HG03575 (cell line): ENCODE results near the gene DPYSL5.

ENCODE experiments used
- ATAC-seq: cut with Tn5 transposase; IDR thresholded peaks from one replicate; pipeline ENCODE4 v1.9.1; 2021; ENCODE audit not compliant: unreplicated experiment, insufficient number of reproducible peaks, low FRiP score; ENCODE audit errors: extremely low read depth

Gene DPYSL5

GRCh38 chr2:26975102-26975501 is 127.2 kb downstream of the DPYSL5 start:
- no peak for ATAC-seq

GRCh38 chr2:26975656-26976055 is 127.7 kb downstream of the DPYSL5 start:
- no peak for ATAC-seq

- ATAC-seq, result no peak
These were observed 128.3 kb downstream of the DPYSL5 start for GRCh38 chr2:26976237-26976636.

GRCh38 chr2:26977012-26977411 is 129.1 kb downstream of the DPYSL5 start:
- ATAC-seq, result no peak

- no peak for ATAC-seq
These were observed 130.2 kb downstream of the DPYSL5 start for GRCh38 chr2:26978061-26978596.

- ATAC-seq, result no peak
These were observed 131.8 kb downstream of the DPYSL5 start for GRCh38 chr2:26979741-26980140.

GRCh38 chr2:26980971-26981370 is 133.0 kb downstream of the DPYSL5 start:
- no peak for ATAC-seq

- no peak for ATAC-seq
These were observed 134.3 kb downstream of the DPYSL5 start for GRCh38 chr2:26982102-26982742.

- no peak for ATAC-seq
These were observed 135.8 kb downstream of the DPYSL5 start for GRCh38 chr2:26983746-26984145.

- ATAC-seq, result no peak
These were observed 137.9 kb downstream of the DPYSL5 start for GRCh38 chr2:26985807-26986206.

GRCh38 chr2:26986576-26986975 is 138.6 kb downstream of the DPYSL5 start:
- no peak for ATAC-seq

- no peak for ATAC-seq
These were observed 140.3 kb downstream of the DPYSL5 start for GRCh38 chr2:26988058-26988860.

- no peak for ATAC-seq
These were observed 141.2 kb downstream of the DPYSL5 start for GRCh38 chr2:26989156-26989555.

- ATAC-seq, result no peak
These were observed 143.8 kb downstream of the DPYSL5 start for GRCh38 chr2:26991717-26992116.

GRCh38 chr2:26993768-26994167 is 145.8 kb downstream of the DPYSL5 start:
- no peak for ATAC-seq

- ATAC-seq, result no peak
These were observed 147.1 kb downstream of the DPYSL5 start for GRCh38 chr2:26994983-26995382.

GRCh38 chr2:26997394-26997793 is 149.5 kb downstream of the DPYSL5 start:
- ATAC-seq, result no peak

- ATAC-seq, result no peak
These were observed 150.4 kb downstream of the DPYSL5 start for GRCh38 chr2:26998323-26998722.
